H1 (cell line): ENCODE results near the gene RRP1B. TPM values are rescaled to one million over a fixed set of nuclear protein-coding genes. Genes with fewer than 3 reads are reported as not detected.
"Not testable (repeated sequence)": the region's sequence is repeated elsewhere in the genome, so short reads cannot be mapped to it uniquely, and the experiment has no call there.

Experiments used
- CTCF ChIA-PET: fragments of 300-600 bp; sonication (Branson Sonifier 250); formaldehyde crosslinking; loops from one replicate; lab custom pipeline; 2021; ENCODE audit not compliant: partially characterized antibody; lab: Charles Lee
- POLR2A ChIA-PET: fragments of 300-600 bp; sonication (Branson Sonifier 250); formaldehyde crosslinking; loops from one replicate; lab custom pipeline; 2021; ENCODE audit warnings: inconsistent platforms; ENCODE audit not compliant: partially characterized antibody; lab: Charles Lee
- DNase-seq, 2 experiments: peaks; one replicate each; pipeline versions ENCODE4 v3.0.0 to v3.0.0-alpha.2; 2010 to 2022; ENCODE audit warnings: low spot score in 2 of 2, low read depth in 1 of 2, mixed read lengths in 1 of 2
- FAIRE-seq: peaks from 2 replicates; lab custom pipeline; 2011; peaks lifted over from hg19 to GRCh38; lab: Jason Lieb, UNC
- H2AFZ ChIP-seq: 2 replicates; pipeline ENCODE4 v1.8.1; 2012; ENCODE audit warnings: low read length, inconsistent platforms
- H2AK5ac ChIP-seq: 2 replicates; pipeline ENCODE4 v1.6.1; 2013; ENCODE audit warnings: low read depth, low read length
- H2BK120ac ChIP-seq: replicated peaks from 2 replicates; pipeline ENCODE3; 2013; ENCODE audit warnings: low read depth, low read length, inconsistent platforms
- H2BK12ac ChIP-seq: 2 replicates; pipeline ENCODE4 v1.6.1; 2013; ENCODE audit warnings: low read depth, low read length
- H2BK15ac ChIP-seq: 2 replicates; pipeline ENCODE4 v1.6.1; 2013; ENCODE audit warnings: low read length
- H2BK20ac ChIP-seq: 2 replicates; pipeline ENCODE4 v1.6.1; 2013; ENCODE audit warnings: low read length
- H2BK5ac ChIP-seq: 2 replicates; pipeline ENCODE4 v1.6.1; 2013; ENCODE audit warnings: low read depth, low read length
- H3K14ac ChIP-seq: 2 replicates; pipeline ENCODE4 v1.6.1; 2013; ENCODE audit warnings: inconsistent platforms; ENCODE audit not compliant: insufficient read length
- H3K18ac ChIP-seq: 2 replicates; pipeline ENCODE4 v1.6.1; 2013; ENCODE audit warnings: low read length; ENCODE audit errors: extremely low read depth
- H3K23ac ChIP-seq: 2 replicates; pipeline ENCODE4 v1.6.1; 2013; ENCODE audit warnings: inconsistent platforms; ENCODE audit not compliant: insufficient read length
- H3K23me2 ChIP-seq: 2 replicates; pipeline ENCODE4 v1.6.1; 2013; ENCODE audit warnings: low read depth, low read length
- H3K27ac ChIP-seq: 2 replicates; pipeline ENCODE4 v1.6.1; 2011; ENCODE audit warnings: low read depth, low read length, inconsistent platforms
- H3K27me3 ChIP-seq, 4 experiments: replicated peaks in 1 of 4; 1 replicate in 1 of 4; 2 replicates in 3 of 4; pipeline versions ENCODE4 v1.6.1 to v1.8.1; 2011 to 2013; ENCODE audit warnings: low read length in 3 of 4, mild to moderate bottlenecking in 3 of 4, inconsistent platforms in 2 of 4, mixed read lengths in 2 of 4, moderate library complexity in 1 of 4; ENCODE audit not compliant: control insufficient read depth in 3 of 4, insufficient read depth in 3 of 4; ENCODE audit errors: extremely low read depth in 1 of 4
- H3K36me3 ChIP-seq, 4 experiments: 2 replicates each; pipeline versions ENCODE4 v1.6.1 to v1.8.1; 2011 to 2013; ENCODE audit warnings: mild to moderate bottlenecking in 4 of 4, low read length in 3 of 4, moderate library complexity in 2 of 4, control low read depth in 1 of 4, inconsistent platforms in 1 of 4; ENCODE audit not compliant: insufficient read depth in 4 of 4, control insufficient read depth in 2 of 4
- H3K4ac ChIP-seq: replicated peaks from 2 replicates; pipeline ENCODE3; 2013; ENCODE audit warnings: low read length, low read depth, mixed read lengths, inconsistent platforms; ENCODE audit not compliant: insufficient read length
- H3K4me1 ChIP-seq, 4 experiments: replicated peaks in 1 of 4; 1 replicate in 1 of 4; 2 replicates in 3 of 4; pipeline versions ENCODE4 v1.6.1 to v1.8.1; 2011 to 2013; ENCODE audit warnings: low read length in 3 of 4, inconsistent platforms in 2 of 4, mixed read lengths in 1 of 4; ENCODE audit not compliant: insufficient read depth in 4 of 4, control insufficient read depth in 3 of 4
- H3K4me2 ChIP-seq, 2 experiments: 2 replicates each; pipeline versions ENCODE4 v1.6.1 to v1.8.1; 2011 to 2013; ENCODE audit warnings: low read depth in 2 of 2, low read length in 2 of 2, control low read depth in 1 of 2, inconsistent platforms in 1 of 2, mild to moderate bottlenecking in 1 of 2; ENCODE audit not compliant: insufficient read depth in 1 of 2
- H3K4me3 ChIP-seq, 4 experiments: fragments of 200-600, 300-600 bp in 1 of 4; sonication (generic), shearing (Covaris generic), sonication (Bioruptor Twin) in 1 of 4; 2 replicates each; pipeline versions ENCODE4 v1.5.1 to v1.8.1; 2011 to 2016; ENCODE audit warnings: low read length in 4 of 4, low read depth in 3 of 4, control low read depth in 2 of 4, inconsistent platforms in 2 of 4, mild to moderate bottlenecking in 2 of 4, mixed read lengths in 1 of 4, moderate library complexity in 1 of 4; ENCODE audit not compliant: insufficient read depth in 2 of 4; ENCODE audit errors: extremely low read depth in 1 of 4
- H3K56ac ChIP-seq: replicated peaks from 2 replicates; pipeline ENCODE3; 2013; ENCODE audit warnings: low read depth, mild to moderate bottlenecking, mixed read lengths, low read length, inconsistent platforms; ENCODE audit not compliant: insufficient read length
- H3K79me1 ChIP-seq: 2 replicates; pipeline ENCODE4 v1.6.1; 2013; ENCODE audit warnings: low read depth, low read length, control low read depth
- H3K79me2 ChIP-seq, 2 experiments: 2 replicates each; pipeline versions ENCODE4 v1.6.1 to v1.8.1; 2012 to 2013; ENCODE audit warnings: low read length in 2 of 2, mild to moderate bottlenecking in 2 of 2, inconsistent platforms in 1 of 2; ENCODE audit not compliant: insufficient read depth in 2 of 2, control insufficient read depth in 1 of 2
- H3K9ac ChIP-seq, 4 experiments: replicated peaks in 1 of 4; 1 replicate in 1 of 4; 2 replicates in 3 of 4; pipeline versions ENCODE4 v1.6.1 to v1.8.1; 2011 to 2013; ENCODE audit warnings: low read depth in 3 of 4, low read length in 3 of 4, control low read depth in 2 of 4, mild to moderate bottlenecking in 2 of 4, moderate library complexity in 2 of 4, inconsistent platforms in 1 of 4; ENCODE audit errors: extremely low read depth in 1 of 4
- H3K9me3 ChIP-seq, 2 experiments: 2 replicates each; pipeline versions ENCODE4 v1.6.1 to v1.8.1; 2012 to 2013; ENCODE audit warnings: mild to moderate bottlenecking in 2 of 2, moderate library complexity in 2 of 2, control low read depth in 1 of 2, inconsistent platforms in 1 of 2, low read depth in 1 of 2, low read length in 1 of 2, mixed read lengths in 1 of 2; ENCODE audit not compliant: insufficient read depth in 2 of 2
- H4K20me1 ChIP-seq, 2 experiments: replicated peaks in 1 of 2; 2 replicates each; pipeline versions ENCODE3 to v1.8.1; 2011 to 2013; ENCODE audit warnings: inconsistent platforms in 2 of 2, low read length in 2 of 2, mild to moderate bottlenecking in 1 of 2; ENCODE audit not compliant: insufficient read depth in 2 of 2, control insufficient read depth in 1 of 2
- H4K5ac ChIP-seq: 2 replicates; pipeline ENCODE4 v1.6.1; 2013; ENCODE audit warnings: low read length, low read depth, mixed read lengths, inconsistent platforms; ENCODE audit not compliant: insufficient read length
- H4K8ac ChIP-seq: 2 replicates; pipeline ENCODE4 v1.8.0; 2013; ENCODE audit warnings: mild to moderate bottlenecking, moderate library complexity, low read length, inconsistent platforms; ENCODE audit not compliant: insufficient read depth; ENCODE audit errors: extremely low read depth
- H4K91ac ChIP-seq: replicated peaks from 2 replicates; pipeline ENCODE3; 2013; ENCODE audit warnings: low read length, mixed read lengths, inconsistent platforms; ENCODE audit not compliant: insufficient read length
- KDM1A ChIP-seq: fragments of 200-600, 300-600 bp; sonication (generic); IDR thresholded peaks from 2 replicates; pipeline ENCODE4 v1.7.1; 2016; ENCODE audit warnings: mild to moderate bottlenecking, low read length, borderline replicate concordance
- RAD21 ChIP-seq, 2 experiments: IDR thresholded peaks in 1 of 2; conservative IDR thresholded peaks in 1 of 2; 2 replicates each; pipeline ENCODE4 v1.6.1; 2011; ENCODE audit warnings: low read depth in 2 of 2, low read length in 2 of 2, improper control_type of control experiment in 1 of 2, inconsistent platforms in 1 of 2, mild to moderate bottlenecking in 1 of 2, moderate library complexity in 1 of 2
- SUZ12 ChIP-seq: fragments of 200-600 bp; sonication (generic); IDR thresholded peaks from 2 replicates; pipeline ENCODE4 v1.6.1; 2012; ENCODE audit warnings: mild to moderate bottlenecking, inconsistent platforms, low read length, moderate library complexity, mixed read lengths
- WGBS, 2 experiments: shearing (Covaris generic) in 1 of 2; methylation state at CpG; one replicate each; pipeline versions ENCODE4 v1.1.6 to v1.1.7; 2013 to 2015; ENCODE audit warnings: low lambda C conversion rate in 2 of 2, mixed read lengths in 2 of 2, inconsistent platforms in 1 of 2, low coverage in 1 of 2, missing lambda C conversion rate in 1 of 2; ENCODE audit not compliant: insufficient replicate concordance in 2 of 2, insufficient coverage in 1 of 2, insufficient read length in 1 of 2; ENCODE audit errors: extremely low coverage in 1 of 2, missing lambda C conversion rate in 1 of 2; 5-methylcytosine and 5-hydroxymethylcytosine counted together
- polyA plus RNA-seq, 7 experiments: library from polyadenylated mRNA; depleted of rRNA in 3 of 7; stranded (reverse) in 5 of 7; unstranded in 2 of 7; fragments of >200 nt in 5 of 7; fragments of 200-250 nt in 2 of 7; gene quantifications; 1 replicate in 5 of 7; 2 replicates in 1 of 7; 4 replicates in 1 of 7; pipeline versions ENCODE4 v1.2.1 to v1.2.3, GENCODE V29; 2011 to 2013; ENCODE audit warnings: missing spikeins in 2 of 7, mixed read lengths in 2 of 7
- total RNA-seq: library from RNA; stranded (reverse); fragmentation: NEBNext Ultra II Directional; extraction: Animal tissue kit (Norgen Biotek cat#: 25700); gene quantifications from 2 replicates; pipeline ENCODE4 v1.2.1, GENCODE V29; 2021

Gene RRP1B
- total and polyA plus RNA-seq, 2 of the 8 experiments (the other 6 are each of a cell fraction or from before 2014, with no cell fraction given): 25.8 to 97.3 TPM

DNA sequence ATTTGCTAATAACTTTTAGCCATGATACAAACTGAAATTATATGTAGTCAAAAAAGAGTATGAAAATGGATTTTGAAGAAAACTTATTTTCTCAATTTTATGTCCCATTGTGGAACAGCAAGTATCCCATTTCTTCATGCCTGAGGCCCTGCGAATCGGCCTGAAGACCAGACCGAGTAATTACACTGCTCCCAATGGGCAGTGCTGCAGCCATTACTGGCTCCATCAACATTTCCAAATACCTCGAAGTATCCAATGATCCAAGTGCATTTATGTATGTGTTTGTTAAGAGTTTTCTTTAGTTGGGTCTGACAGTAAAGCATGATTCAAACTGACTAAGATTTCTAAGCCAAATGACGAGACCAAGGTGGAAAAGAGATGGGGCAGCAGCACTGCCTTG lies 44.5 kb upstream of the RRP1B start (continued):
- TF ChIP-seq SUZ12 (no peak), KDM1A (no peak), RAD21 (IDR thresholded peaks at IDR 0.05 in 1 of 2, conservative IDR thresholded peaks at IDR 0.05 in 1 of 2; ENCODE audit: low read depth in 2 of 2, low read length in 2 of 2) (no peak)
- TF ChIP-seq, all 59 proteins: peak for 0

DNA sequence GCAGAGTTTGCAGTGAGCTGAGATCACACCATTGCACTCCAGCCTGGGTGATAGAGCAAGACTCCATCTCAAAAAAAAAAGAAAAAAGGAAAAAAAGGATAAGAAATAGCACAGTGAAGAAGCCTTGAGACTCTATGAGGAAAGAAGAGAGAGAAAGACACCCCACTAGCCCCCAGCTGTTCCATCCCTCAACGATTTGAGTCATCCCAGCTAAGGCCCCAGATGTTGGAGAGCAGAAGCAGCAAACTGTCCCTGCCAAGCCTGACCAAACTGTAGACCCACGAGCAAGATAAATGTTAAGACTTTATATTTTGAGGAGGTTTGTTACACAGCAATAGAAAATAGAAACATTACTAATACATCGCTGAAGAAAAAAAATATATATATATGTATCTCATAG lies 42.5 kb upstream of the RRP1B start:
- H3K79me1 ChIP-seq, H3K56ac ChIP-seq, H3K4me3 ChIP-seq, POLR2A ChIA-PET, FAIRE-seq, H3K79me2 ChIP-seq, H4K91ac ChIP-seq, H2AFZ ChIP-seq, H2BK120ac ChIP-seq, H3K4ac ChIP-seq, H2BK20ac ChIP-seq, H3K14ac ChIP-seq, H3K18ac ChIP-seq, H3K36me3 ChIP-seq, H2AK5ac ChIP-seq, H3K27me3 ChIP-seq, H3K9me3 ChIP-seq, H4K8ac ChIP-seq, H4K5ac ChIP-seq, H3K23me2 ChIP-seq, H4K20me1 ChIP-seq, H3K4me1 ChIP-seq, H2BK15ac ChIP-seq, H3K27ac ChIP-seq, H2BK5ac ChIP-seq, H3K9ac ChIP-seq, H2BK12ac ChIP-seq, H3K4me2 ChIP-seq, DNase-seq, H3K23ac ChIP-seq: not testable (repeated sequence)
- CTCF ChIA-PET: interaction anchor here (0.6 to 0.8 kb wide), 3 partner anchors 9 to 833 kb away, joined by 3 to 4 read pairs (median 3); no protein-coding TSS in a partner anchor
- 88% methylated on average over 3 of the region's 3 CpGs; no CpG with 5 or more reads in 1 of the 2 experiments for WGBS, 2 experiments
